Brain microvascular endothelial cell (primary cell): ENCODE data around the gene RAB3GAP2.
"Not testable (repeated sequence)": the region's sequence is repeated elsewhere in the genome, so short reads cannot be mapped to it uniquely, and the experiment has no call there.

Source experiments
- DNase-seq: peaks from one replicate; pipeline ENCODE4 v3.0.0-alpha.2; 2020
- H3K27ac ChIP-seq: fragments of 250-450 bp; sonication (Bioruptor Pico); 2 replicates; pipeline ENCODE4 v1.5.1; 2020; ENCODE audit warnings: mild to moderate bottlenecking, moderate library complexity
- H3K27me3 ChIP-seq: fragments of 250-450 bp; sonication (Bioruptor Pico); replicated peaks from 2 replicates; pipeline ENCODE4 v1.5.1; 2020; ENCODE audit warnings: mild to moderate bottlenecking
- H3K36me3 ChIP-seq: fragments of 250-450 bp; sonication (Bioruptor Pico); replicated peaks from 2 replicates; pipeline ENCODE4 v1.5.1; 2020; ENCODE audit warnings: mild to moderate bottlenecking
- H3K4me3 ChIP-seq: 2 replicates; pipeline ENCODE4 v1.5.1; 2011; ENCODE audit warnings: low read depth, mild to moderate bottlenecking, control low read depth, low read length, moderate library complexity
- in situ Hi-C: cut with HindIII; loops from 2 replicates; pipeline ENCODE4 v1.10.0; 2017; ENCODE audit warnings: low sequenced_read_pairs, low pct_ligation_motif_present
- TF ChIP-seq, protein P1 (sequence below): IDR thresholded peaks from 2 replicates; pipeline ENCODE4 v1.5.1; 2011; ENCODE audit warnings: low read depth, mild to moderate bottlenecking, moderate library complexity, low read length, control low read depth, inconsistent platforms; ENCODE audit errors: missing control alignments

Gene RAB3GAP2

DNA sequence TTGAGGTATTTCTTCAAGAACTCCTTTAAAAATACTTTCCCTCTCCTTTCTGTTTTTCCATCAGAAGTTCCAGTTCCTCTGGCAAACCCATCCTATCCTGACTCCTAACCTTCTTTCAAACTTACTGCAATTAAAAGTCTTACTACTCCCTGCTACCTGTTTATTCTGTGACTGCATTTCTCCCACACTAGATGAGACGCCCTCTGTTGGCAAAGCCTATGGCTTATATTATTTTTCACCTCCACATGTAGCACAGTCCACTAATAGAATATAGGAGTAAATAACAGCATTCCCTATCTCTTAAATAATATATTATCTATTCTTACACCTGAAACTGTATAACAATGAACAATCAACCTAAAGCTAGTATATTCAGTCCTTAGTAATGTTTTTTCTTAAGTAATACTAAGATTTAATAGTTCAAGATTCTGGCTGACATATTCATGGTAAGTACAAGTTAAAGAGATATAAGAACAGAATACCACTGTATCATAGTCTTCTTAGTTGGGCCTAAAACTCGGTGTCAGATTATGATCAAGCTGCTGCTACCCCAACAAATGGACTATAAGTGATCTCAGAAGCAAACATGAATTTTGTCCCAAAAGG lies 54.8 kb downstream of the RAB3GAP2 start:
- Histone ChIP-seq H3K4me3 (no peak overlapping the region), H3K27me3 (no peaks in the 10 kb centered on the region), H3K27ac (no peak overlapping the region), H3K36me3 (no peaks in the 10 kb centered on the region)
- in situ Hi-C loops: no loop called here
- TF ChIP-seq, protein P1, sequence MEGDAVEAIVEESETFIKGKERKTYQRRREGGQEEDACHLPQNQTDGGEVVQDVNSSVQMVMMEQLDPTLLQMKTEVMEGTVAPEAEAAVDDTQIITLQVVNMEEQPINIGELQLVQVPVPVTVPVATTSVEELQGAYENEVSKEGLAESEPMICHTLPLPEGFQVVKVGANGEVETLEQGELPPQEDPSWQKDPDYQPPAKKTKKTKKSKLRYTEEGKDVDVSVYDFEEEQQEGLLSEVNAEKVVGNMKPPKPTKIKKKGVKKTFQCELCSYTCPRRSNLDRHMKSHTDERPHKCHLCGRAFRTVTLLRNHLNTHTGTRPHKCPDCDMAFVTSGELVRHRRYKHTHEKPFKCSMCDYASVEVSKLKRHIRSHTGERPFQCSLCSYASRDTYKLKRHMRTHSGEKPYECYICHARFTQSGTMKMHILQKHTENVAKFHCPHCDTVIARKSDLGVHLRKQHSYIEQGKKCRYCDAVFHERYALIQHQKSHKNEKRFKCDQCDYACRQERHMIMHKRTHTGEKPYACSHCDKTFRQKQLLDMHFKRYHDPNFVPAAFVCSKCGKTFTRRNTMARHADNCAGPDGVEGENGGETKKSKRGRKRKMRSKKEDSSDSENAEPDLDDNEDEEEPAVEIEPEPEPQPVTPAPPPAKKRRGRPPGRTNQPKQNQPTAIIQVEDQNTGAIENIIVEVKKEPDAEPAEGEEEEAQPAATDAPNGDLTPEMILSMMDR: peak; percentile 67
- no peak for DNase-seq

DNA sequence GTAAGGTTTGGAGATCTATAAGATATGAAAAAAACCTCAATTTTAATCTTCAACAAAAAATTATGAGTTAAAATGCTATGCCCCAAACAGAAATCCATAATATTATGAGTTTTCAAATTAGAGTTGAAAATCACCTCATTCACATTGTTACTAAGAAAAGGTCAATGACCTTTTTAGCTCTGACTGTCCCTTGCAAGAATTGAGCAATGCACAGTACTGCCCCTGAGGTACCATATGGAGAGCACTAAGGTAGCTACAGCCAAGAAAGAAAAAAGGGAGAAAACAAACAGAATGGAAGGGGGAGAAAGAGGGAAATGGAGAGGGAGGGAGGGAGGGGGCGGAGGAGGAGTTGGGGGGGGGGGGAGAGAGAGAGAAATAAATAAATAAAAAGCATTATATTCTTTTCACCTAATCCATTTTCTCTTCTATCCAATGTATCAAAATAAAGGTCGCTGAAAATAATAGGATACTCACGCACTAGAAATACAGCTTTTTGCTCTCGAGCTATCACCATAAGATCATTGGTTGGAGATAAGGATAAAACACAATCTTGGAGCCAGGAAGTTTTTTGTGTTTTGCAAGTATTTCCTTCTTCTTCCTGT lies 58.8 kb downstream of the RAB3GAP2 start:
- Histone ChIP-seq H3K4me3 (no peak overlapping the region), H3K27ac (no peak overlapping the region), H3K27me3 (no peaks in the 10 kb centered on the region), H3K36me3 (peaks cover 3% of the 10 kb centered on the region)
- TF ChIP-seq, protein P1: no peak
- DNase-seq: no peak
- in situ Hi-C loops: no loop called here

GRCh38 chr1:220207411-220207810 lies 64.8 kb downstream of the RAB3GAP2 start:
- H3K36me3 ChIP-seq: peaks cover 26% of the 10 kb centered on the region
- TF ChIP-seq, protein P1: no peak
- in situ Hi-C loops: no loop called here

GRCh38 chr1:220204758-220205157 lies 67.5 kb downstream of the RAB3GAP2 start:
- H3K36me3 ChIP-seq: peaks cover 39% of the 10 kb centered on the region
- H3K27me3 ChIP-seq, H3K4me3 ChIP-seq, H3K27ac ChIP-seq, in situ Hi-C loops, DNase-seq: not testable (repeated sequence)

More at GRCh38 chr1:220207411-220207810, 64.8 kb downstream of the RAB3GAP2 start:
- DNase-seq: no peak
- no peak overlapping the region for H3K27ac ChIP-seq
- H3K4me3 ChIP-seq: no peak overlapping the region
- H3K27me3 ChIP-seq: no peaks in the 10 kb centered on the region

- in situ Hi-C loops: no loop called here
- H3K36me3 ChIP-seq: peaks cover 40% of the 10 kb centered on the region
- TF ChIP-seq, protein P1: no peak
Measured at GRCh38 chr1:220203816-220204215, 68.4 kb downstream of the RAB3GAP2 start.

GRCh38 chr1:220198186-220199005 lies 73.9 kb downstream of the RAB3GAP2 start:
- DNase-seq: peak; percentile 20
- peak overlapping the region; percentile 58 for H3K27ac ChIP-seq
- H3K4me3 ChIP-seq: no peak overlapping the region
- in situ Hi-C loops: no loop called here
- H3K27me3 ChIP-seq: no peaks in the 10 kb centered on the region
- peaks cover 35% of the 10 kb centered on the region for H3K36me3 ChIP-seq
- TF ChIP-seq, protein P1: no peak

More at GRCh38 chr1:220203816-220204215, 68.4 kb downstream of the RAB3GAP2 start:
- Histone ChIP-seq H3K4me3 (no peak overlapping the region), H3K27ac (no peak overlapping the region), H3K27me3 (no peaks in the 10 kb centered on the region)
- no peak for DNase-seq
